OCI-LY7 (cell line): ENCODE data around the gene SGO2. TPM values are rescaled to one million over a fixed set of nuclear protein-coding genes. Genes with fewer than 3 reads are reported as not detected.

ENCODE experiments used
- BruUV-seq: library from RNA; stranded (reverse); fragments of 400-500 nt; replicated peaks from 2 replicates; lab custom pipeline; 2021; lab: Mats Ljungman, UMichigan
- CTCF ChIA-PET: fragments of 300-600 bp; sonication (Branson Sonifier 250); formaldehyde crosslinking; loops from one replicate; lab custom pipeline; 2022; ENCODE audit warnings: antibody characterized with exemption; ENCODE audit not compliant: unreplicated experiment; lab: Charles Lee
- POLR2A ChIA-PET: fragments of 300-600 bp; sonication (Branson Sonifier 250); formaldehyde crosslinking; loops from one replicate; lab custom pipeline; 2022; ENCODE audit warnings: antibody characterized with exemption; lab: Charles Lee
- DNase-seq: peaks from one replicate; pipeline ENCODE4 v3.0.0-alpha.2; 2015; ENCODE audit warnings: low spot score
- H2AFZ ChIP-seq: fragments of 200-600 bp; sonication (generic), shearing (Covaris generic); 2 replicates; pipeline ENCODE4 v1.6.1; 2014; ENCODE audit warnings: mild to moderate bottlenecking, antibody characterized with exemption, low read length, moderate library complexity
- H3K27ac ChIP-seq: fragments of 200-600 bp; sonication (generic); 2 replicates; pipeline ENCODE4 v1.5.1; 2014; ENCODE audit warnings: mixed run types, low read depth, mild to moderate bottlenecking, moderate library complexity, low read length, inconsistent platforms; ENCODE audit not compliant: poor library complexity, severe bottlenecking
- H3K36me3 ChIP-seq: fragments of 200-600 bp; sonication (generic); 2 replicates; pipeline ENCODE4 v1.6.1; 2014; ENCODE audit warnings: mild to moderate bottlenecking, antibody characterized with exemption, low read length, moderate library complexity, mixed read lengths; ENCODE audit not compliant: insufficient read depth
- H3K4me1 ChIP-seq: fragments of 200-600 bp; sonication (generic); 2 replicates; pipeline ENCODE4 v1.5.1; 2014; ENCODE audit warnings: mild to moderate bottlenecking, low read length; ENCODE audit not compliant: insufficient read depth, poor library complexity, severe bottlenecking
- H3K4me2 ChIP-seq: fragments of 200-600 bp; sonication (generic); 2 replicates; pipeline ENCODE4 v1.6.1; 2014; ENCODE audit warnings: mild to moderate bottlenecking, low read length
- H3K4me3 ChIP-seq: fragments of 200-600 bp; sonication (generic); 2 replicates; pipeline ENCODE4 v1.5.1; 2014; ENCODE audit warnings: mild to moderate bottlenecking, low read depth, low read length; ENCODE audit not compliant: poor library complexity, severe bottlenecking
- H3K79me2 ChIP-seq: fragments of 200-600 bp; sonication (generic); 2 replicates; pipeline ENCODE4 v1.6.1; 2016; ENCODE audit warnings: low read depth, mild to moderate bottlenecking, low read length, moderate library complexity, mixed read lengths; ENCODE audit not compliant: insufficient read depth
- H3K9me2 ChIP-seq: fragments of 200-600 bp; sonication (generic); 2 replicates; pipeline ENCODE4 v1.6.1; 2016; ENCODE audit warnings: mild to moderate bottlenecking, low read length, mixed read lengths; ENCODE audit not compliant: insufficient read depth
- H3K9me3 ChIP-seq: fragments of 200-600 bp; sonication (generic); 2 replicates; pipeline ENCODE4 v1.6.1; 2014; ENCODE audit warnings: mild to moderate bottlenecking, mixed run types, low read length, mixed read lengths
- H4K20me1 ChIP-seq: fragments of 200-600 bp; sonication (generic); 2 replicates; pipeline ENCODE4 v1.6.1; 2014; ENCODE audit warnings: mild to moderate bottlenecking, antibody characterized with exemption, low read length, moderate library complexity, mixed read lengths; ENCODE audit not compliant: insufficient read depth
- EZH2phosphoT487 ChIP-seq: fragments of 200-600 bp; sonication (generic); IDR thresholded peaks from 2 replicates; pipeline ENCODE4 v1.6.1; 2018; ENCODE audit warnings: low read depth, borderline replicate concordance, mild to moderate bottlenecking, mixed run types, antibody characterized with exemption, low read length, moderate library complexity, mixed read lengths
- intact Hi-C: fragments of 100-400 bp; cut with micrococcal nuclease; formaldehyde crosslinking; loops from one replicate; pipeline ENCODE4 v1.10.0; 2022; ENCODE audit not compliant: unreplicated experiment
- total RNA-seq, 2 experiments: library from RNA; depleted of rRNA in 1 of 2; stranded (reverse); fragments of >200 nt in 1 of 2; shearing (Covaris generic) in 1 of 2; gene quantifications; 2 replicates each; pipeline ENCODE4 v1.2.3, GENCODE V29; 2014 to 2022
- TF ChIP-seq, protein P1 (sequence below): fragments of 200-600 bp; sonication (generic); conservative IDR thresholded peaks from 2 replicates; pipeline ENCODE4 v1.5.1; 2014; ENCODE audit warnings: mild to moderate bottlenecking, antibody characterized with exemption, low read length, moderate library complexity, mixed read lengths

The SGO2 gene
- total RNA-seq, 2 experiments from 2014 or later, result 29.3 to 55.3 TPM

DNA sequence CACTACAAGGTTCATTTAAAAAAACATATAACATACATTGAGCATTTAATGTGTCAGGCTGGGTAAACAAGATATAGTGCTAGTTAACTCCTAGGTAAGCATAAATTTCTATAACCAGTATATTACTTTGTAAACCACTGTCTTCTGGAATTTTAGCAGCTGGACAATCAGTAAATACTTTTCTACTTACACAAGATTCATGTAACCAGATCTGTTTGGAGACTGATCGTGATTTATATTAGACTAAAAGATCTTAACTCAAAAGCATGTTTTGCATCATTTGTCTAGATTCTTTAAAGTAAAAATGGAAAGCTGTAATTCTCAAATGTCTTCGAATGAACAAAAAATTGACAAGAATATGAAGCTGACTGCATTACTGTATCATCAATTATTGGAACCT, 941 bp upstream of the SGO2 start:
- ChIA-PET CTCF (interaction anchor here (1.0 kb wide), 1 partner anchor 16 kb away, joined by 3 read pairs; the partner anchor contains the start of gene KCTD18), POLR2A (interaction anchor here (0.9 to 9.4 kb wide), 7 partner anchors 10 to 614 kb away, joined by 3 to 98 read pairs (median 3); partner anchors contain the start of genes C2orf69 and KCTD18)
- Histone ChIP-seq H4K20me1 (no peaks in the 10 kb centered on the region), H3K27ac (no peak overlapping the region), H2AFZ (peak overlapping the region; percentile 93; the same call in 1 of the 2 replicates), H3K4me2 (peak overlapping the region; percentile 71; the same call in 1 of the 2 replicates), H3K4me3 (peak overlapping the region; percentile 91), H3K9me3 (peaks cover 9% of the 10 kb centered on the region; the same call in 1 of the 2 replicates), H3K4me1 (peaks cover 28% of the 10 kb centered on the region), H3K79me2 (peaks cover 37% of the 10 kb centered on the region), H3K9me2 (no peaks in the 10 kb centered on the region; the same call in 1 of the 2 replicates), H3K36me3 (peaks cover 11% of the 10 kb centered on the region)
- intact Hi-C loops, result loop anchor here (5.0 kb wide), 1 partner anchor 287 kb away; the partner anchor contains the start of gene BZW1
- no TSS peak for BruUV-seq
- TF ChIP-seq, protein P1, sequence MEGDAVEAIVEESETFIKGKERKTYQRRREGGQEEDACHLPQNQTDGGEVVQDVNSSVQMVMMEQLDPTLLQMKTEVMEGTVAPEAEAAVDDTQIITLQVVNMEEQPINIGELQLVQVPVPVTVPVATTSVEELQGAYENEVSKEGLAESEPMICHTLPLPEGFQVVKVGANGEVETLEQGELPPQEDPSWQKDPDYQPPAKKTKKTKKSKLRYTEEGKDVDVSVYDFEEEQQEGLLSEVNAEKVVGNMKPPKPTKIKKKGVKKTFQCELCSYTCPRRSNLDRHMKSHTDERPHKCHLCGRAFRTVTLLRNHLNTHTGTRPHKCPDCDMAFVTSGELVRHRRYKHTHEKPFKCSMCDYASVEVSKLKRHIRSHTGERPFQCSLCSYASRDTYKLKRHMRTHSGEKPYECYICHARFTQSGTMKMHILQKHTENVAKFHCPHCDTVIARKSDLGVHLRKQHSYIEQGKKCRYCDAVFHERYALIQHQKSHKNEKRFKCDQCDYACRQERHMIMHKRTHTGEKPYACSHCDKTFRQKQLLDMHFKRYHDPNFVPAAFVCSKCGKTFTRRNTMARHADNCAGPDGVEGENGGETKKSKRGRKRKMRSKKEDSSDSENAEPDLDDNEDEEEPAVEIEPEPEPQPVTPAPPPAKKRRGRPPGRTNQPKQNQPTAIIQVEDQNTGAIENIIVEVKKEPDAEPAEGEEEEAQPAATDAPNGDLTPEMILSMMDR, result no peak
- no peak for TF ChIP-seq EZH2phosphoT487
- no peak for DNase-seq

GRCh38 chr2:200525551-200525881, 491 bp upstream of the SGO2 start:
- CTCF ChIA-PET, result interaction anchor here (1.0 kb wide), 1 partner anchor 16 kb away, joined by 3 read pairs; the partner anchor contains the start of gene KCTD18

More at GRCh38 chr2:200525551-200525881, 491 bp upstream of the SGO2 start:
- H3K4me1 ChIP-seq, result peaks cover 28% of the 10 kb centered on the region
- peak overlapping the region; percentile 71 for H3K4me2 ChIP-seq
- H3K4me3 ChIP-seq, result peak overlapping the region; percentile 91
- H2AFZ ChIP-seq, result peak overlapping the region; percentile 93; the same call in 1 of the 2 replicates
- TSS peak; percentile 87 for BruUV-seq
- TF ChIP-seq EZH2phosphoT487, result no peak
- TF ChIP-seq, protein P1, result no peak
- intact Hi-C loops, result loop anchor here (5.0 kb wide), 1 partner anchor 287 kb away; the partner anchor contains the start of gene BZW1
- POLR2A ChIA-PET, result interaction anchor here (0.9 to 9.4 kb wide), 7 partner anchors 9 to 615 kb away, joined by 3 to 98 read pairs (median 3); partner anchors contain the start of genes C2orf69 and KCTD18
- H4K20me1 ChIP-seq, result no peaks in the 10 kb centered on the region
- H3K79me2 ChIP-seq, result peaks cover 42% of the 10 kb centered on the region
- H3K27ac ChIP-seq, result peak overlapping the region; percentile 67
- H3K9me3 ChIP-seq, result peaks cover 9% of the 10 kb centered on the region; the same call in 1 of the 2 replicates
- H3K36me3 ChIP-seq, result peaks cover 15% of the 10 kb centered on the region
- DNase-seq, result no peak
- H3K9me2 ChIP-seq, result no peaks in the 10 kb centered on the region; the same call in 1 of the 2 replicates
